Activated T-cell treated with anti-CD3 and anti-CD28 coated beads for 48 hours (primary cell): ENCODE results near the gene SMC5.
"Not testable (repeated sequence)": the region's sequence is repeated elsewhere in the genome, so short reads cannot be mapped to it uniquely, and the experiment has no call there.

ENCODE experiments used
- DNase-seq: peaks from one replicate; pipeline ENCODE4 v3.0.0-alpha.2; 2020; ENCODE audit warnings: low read depth

SMC5 gene

DNA sequence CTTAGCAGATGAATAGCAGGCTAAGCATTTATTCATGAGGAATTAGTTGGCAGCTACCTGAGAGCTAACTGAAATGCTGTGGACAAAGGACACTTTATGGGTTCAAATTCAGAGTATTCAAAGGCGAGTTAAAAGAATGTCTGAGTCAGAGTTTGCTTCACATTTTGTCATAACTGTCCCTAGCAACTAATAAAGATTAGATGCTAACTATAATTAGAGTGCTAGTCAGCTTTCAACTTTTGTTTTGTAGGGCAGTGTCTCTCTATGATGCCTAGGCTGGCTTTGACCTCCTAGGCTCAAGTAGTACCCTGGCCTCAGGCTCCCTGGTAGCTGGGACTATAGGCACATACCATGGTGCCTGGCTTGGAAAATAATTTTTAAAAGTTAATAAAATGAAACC is 4.6 kb downstream of the SMC5 start:
- no peak for DNase-seq

DNA sequence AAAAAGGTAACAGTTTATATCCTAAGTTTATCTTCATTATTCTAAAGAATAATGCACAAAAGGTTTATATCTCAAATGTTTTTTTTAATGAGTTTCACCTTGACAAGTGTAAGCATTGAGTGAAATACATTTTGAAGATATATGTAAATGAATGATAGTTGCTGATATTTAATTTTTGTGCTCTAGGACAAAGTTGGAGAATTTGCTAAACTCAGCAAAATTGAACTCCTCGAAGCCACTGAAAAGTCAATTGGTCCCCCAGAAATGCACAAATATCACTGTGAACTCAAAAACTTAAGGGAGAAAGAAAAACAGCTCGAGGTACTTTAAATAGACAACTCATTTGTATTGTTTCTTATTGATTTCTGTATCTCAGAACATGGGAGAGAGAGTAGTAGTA is 19.5 kb downstream of the SMC5 start:
- no peak for DNase-seq

DNA sequence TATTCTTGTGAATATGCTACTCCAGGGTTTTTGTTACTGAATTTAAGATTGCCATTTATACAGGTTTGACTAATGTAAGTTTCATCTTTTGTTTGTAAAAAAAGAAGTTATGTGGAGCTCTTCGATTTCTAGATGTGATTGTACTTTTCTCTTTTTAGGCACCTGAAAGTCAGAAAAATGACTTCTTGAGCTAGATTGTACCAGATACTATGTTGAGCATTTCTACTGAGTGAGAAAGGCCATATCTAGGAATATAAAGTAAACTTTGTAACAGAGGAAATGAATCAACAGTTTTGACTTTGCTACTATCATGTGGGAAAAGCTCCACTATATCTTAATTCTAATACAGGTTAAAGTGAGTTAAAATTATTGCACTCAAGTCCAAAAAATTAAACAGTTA is 25.1 kb downstream of the SMC5 start:
- no peak for DNase-seq

DNA sequence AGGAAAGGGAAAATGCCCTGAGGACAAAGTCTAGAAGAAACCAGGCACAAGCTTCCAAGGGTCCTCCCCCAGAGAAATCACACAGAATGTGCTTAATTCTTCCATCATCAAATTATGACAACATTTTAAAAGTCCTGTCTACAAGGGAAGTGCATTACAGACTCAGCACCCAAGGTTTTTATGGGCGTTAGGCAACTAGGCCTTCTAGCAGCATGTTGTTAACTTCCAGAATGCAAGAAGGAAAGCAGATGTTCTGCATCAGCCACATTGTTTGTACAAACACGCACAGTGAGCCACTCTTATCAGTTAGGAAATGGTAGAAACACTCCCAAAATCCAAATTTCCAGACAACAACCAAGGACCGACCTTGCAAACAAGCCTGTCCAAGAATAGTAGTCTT is 26.5 kb downstream of the SMC5 start:
- no peak for DNase-seq

DNA sequence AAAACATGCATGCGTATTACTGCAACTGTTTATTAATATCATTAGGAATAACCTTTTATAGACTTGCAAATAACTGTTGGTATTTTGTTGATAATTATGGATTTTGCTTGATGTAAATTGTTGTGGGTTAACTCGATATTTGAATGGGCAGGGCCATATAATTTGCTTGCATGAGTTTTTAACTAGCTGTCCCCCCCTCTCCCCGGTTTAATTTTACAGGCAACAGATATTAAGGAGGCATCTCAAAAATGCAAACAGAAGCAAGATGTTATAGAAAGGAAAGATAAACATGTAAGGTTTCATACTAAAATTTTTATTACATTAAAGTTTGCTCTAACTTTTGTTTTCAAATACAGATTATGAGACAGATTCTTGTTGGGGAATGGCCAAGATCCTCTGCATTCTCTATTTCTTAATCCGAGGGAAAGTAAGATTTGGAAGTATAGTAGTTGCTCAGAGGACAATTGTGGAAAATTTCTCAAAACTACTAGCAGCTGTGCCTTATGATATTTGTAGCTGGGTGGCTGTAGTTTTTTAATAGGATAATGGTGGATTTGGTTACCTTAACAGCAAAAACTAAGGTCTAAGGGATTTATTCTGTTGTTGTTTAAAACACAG is 27.3 kb downstream of the SMC5 start:
- DNase-seq: no peak

DNA sequence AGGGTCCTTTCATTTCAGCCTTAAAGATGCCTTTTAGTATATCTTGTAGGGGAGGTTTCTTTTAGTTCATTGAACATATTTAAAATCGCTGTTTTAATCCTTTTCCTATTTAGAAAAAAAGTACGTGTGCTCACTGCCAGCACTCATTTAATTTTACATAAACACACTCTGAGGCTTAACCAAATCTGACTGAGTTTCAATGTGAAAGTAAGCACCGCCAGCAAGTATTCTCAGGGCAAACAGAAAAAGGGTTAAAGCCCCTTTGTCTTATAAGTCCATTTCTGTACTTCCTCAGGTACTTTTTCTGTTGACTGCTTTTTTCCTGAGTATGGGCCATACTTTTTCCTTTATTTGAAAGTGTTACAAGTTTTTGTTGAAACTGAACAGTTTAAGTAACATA is 31.8 kb downstream of the SMC5 start:
- no peak for DNase-seq

DNA sequence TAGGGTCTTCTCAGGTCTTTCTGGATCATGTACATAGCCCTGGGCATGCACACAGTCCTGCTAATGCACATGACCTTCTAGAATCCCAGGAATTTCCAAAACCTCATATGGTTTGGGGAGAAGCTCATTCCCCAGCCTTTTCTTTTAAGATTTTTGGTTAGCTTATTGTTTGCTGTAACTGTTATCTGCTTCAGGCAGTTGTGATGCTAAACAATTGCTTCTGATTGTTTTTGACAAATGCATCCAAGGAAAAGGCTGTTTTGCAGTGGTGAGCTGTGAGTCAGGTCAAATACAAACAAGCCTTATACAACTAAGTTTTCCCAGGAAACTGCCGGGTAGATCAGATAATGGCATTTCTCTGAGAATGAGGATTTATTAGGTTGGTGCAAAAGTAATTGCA is 32.7 kb downstream of the SMC5 start:
- no peak for DNase-seq

DNA sequence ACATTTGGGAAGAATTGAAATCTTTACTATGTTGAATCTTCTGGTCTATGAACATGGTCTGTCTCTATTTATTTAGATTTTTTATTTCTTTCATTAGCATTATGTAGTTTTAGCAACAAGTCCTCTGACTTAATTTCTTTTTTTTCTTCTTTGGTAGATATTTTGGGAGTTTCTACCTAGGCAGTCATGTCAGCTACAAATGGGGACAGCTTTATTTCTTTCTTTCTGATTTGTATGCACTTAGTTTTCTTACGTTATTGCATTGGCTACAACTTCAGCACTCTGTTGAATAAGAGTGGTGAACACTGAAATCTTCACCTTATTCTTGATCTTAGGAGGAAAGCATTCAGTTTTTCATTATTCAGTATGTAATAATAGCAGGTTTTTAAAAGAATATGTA is 33.5 kb downstream of the SMC5 start:
- DNase-seq: no peak

DNA sequence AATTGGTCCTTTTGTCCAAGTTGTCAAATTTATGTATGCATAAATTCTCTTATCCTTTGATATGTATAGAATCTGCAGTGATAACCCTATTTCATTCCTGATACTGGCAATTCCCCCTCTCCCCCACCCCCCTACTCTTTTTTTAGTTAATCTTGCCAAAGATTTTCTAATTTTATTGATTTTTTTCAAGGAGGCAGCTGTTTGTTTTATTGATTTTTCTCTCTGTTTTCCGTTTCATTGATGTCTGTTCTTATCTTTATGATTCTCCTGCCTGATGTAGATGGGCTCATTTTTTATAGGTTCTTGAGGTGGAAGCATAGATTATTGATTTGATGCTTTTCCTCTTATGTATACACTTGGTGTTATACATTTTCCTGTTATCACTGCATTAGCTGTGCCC is 34.4 kb downstream of the SMC5 start:
- DNase-seq: no peak

DNA sequence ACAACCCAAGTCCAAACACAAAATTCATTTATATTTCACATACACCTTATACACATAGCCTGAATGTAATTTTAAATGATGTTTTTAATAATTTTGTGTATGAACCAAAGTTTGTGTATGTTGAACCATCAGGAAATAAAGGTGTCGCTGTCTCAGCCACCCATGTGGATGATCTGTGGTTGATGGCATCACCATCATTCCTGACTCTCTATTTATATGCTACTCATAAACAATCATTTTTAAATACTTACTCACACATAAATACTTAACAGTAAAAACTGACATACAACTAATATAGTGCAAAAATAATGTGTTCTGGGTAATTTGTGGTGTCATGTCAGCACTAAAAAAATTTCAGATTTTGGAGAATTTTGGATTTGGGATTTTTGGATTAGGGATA is 38.4 kb downstream of the SMC5 start:
- DNase-seq: no peak

DNA sequence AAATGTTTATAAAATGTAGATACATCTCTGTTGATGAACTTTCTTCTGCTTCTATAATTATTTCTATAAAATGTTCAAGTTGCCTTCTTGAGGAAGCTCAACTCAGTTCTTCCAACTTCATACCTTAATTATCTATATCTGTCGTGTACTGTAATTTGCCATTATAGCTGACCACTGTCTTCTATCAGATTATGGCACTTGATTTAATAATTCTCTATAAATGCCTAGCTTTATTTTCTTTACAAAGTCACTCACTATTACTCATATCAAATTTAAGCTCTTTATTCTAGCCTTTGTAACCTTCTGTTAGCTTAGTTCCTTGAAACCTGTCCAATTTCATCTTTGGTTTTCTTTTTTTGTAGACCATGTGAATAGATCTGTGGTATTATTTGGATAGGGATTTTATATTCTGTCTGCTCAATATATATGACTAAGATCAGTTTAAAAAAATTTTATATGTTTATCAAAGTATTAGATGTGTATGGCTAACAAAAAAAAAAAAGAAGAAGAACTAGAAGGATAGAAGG is 39.5 kb downstream of the SMC5 start:
- no peak for DNase-seq

DNA sequence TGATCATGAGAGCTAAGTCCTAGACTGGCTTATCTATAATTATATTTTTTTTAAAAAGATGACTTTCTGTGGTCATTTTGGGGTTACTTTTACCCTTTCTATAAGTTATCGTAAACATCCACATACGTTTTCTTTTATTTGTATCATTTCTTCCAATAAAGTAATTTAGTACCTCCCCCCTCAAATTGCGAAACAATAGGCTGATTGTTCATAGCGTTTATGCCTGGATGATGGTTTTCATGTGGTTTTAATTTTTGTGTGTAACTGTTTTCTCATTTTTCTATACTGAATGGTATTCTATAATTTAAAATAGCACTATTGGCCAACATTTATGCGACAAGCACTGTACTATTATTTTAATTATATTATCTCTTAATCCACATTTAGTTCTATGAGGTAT is 44.5 kb downstream of the SMC5 start:
- DNase-seq: no peak

DNA sequence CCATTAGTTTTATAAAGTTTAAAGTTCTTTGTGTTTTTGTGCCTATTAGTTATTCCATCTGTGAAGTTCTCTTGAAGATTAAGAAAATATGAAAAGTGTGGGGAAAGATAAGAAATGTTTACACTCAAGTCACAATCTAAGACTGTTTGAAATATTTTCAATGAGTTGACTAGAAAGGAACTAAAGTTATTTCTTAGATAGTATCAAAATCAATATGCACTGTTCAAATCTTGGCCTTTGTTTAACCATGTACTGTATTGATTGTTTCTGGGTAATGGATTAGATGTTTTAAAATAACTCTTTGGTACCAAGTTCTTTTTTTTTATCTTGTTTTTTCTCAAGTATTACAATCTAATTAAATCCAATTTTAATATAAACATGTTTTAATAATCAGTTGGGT is 46.0 kb downstream of the SMC5 start:
- no peak for DNase-seq

DNA sequence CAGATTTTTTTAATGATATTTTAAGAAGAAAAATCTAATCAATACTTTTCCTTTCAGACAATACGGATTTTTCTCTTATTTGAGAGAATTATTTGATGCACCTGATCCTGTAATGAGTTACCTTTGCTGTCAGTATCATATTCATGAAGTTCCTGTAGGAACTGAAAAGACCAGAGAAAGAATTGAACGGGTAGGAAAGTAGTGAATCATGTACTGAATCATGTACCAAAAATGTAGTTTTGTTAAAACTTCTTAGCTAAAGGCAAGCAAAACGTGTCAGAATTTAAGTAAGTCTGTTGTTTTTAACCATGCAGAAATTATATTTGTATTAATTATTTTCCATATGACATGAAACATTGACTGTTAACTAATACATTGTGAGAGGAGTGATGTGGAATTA is 56.6 kb downstream of the SMC5 start:
- DNase-seq: no peak

DNA sequence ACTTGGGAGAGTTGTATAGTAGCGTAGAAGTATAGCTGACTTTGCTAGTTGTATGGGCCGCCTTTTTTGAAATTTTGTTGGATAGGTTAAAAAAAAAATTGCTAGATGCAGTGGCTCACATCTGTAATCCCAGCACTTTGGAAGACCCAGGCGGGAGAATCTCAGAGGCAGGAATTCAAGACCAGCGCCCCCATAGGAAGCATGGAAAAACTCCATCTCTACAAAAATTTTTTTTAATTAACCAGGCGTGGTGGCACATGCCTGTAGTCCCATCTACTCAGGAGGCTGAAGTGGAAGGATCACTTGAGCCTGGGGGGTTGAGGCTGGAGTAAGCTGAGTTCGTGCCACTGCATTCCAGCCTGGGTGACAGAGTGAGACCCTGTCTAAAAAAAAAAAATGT is 59.2 kb downstream of the SMC5 start:
- no peak for DNase-seq

DNA sequence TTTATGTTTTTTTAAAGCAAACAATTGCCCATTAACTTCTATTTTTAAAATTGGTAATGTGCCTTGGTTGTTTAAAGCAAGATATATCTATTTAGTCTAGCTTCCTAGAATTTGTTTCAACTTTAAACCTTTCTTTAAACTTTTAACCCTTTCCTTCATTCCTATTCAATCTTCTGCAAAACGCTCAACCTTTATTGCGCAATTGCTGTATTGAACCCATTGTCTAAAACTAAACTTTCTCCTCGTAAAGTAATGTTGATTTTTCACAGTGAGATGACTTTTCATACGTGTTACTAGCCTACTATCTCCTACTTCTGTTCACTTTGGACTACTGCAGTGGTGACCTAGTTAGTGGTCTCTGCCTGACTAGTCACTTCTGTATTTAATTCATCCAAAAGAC is 63.3 kb downstream of the SMC5 start:
- no peak for DNase-seq

DNA sequence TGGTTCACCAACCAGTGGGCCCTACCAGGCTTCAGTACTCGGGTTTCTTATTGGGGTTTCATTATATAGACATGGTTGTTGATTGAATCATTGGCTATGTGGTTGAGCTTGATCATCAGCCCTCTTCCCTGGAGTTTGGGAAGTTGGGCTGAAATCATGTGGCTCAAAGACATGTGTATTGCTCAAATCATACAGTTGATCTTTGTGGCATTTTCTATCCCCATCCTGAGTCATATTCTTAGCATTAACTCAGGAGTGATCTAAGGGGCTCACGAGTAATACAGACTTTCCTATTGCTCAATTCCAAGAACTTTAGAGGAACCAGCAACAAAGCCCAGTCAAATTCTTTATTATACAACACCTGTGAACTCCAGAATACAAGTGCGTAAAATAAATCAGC is 66.2 kb downstream of the SMC5 start:
- DNase-seq: no peak

DNA sequence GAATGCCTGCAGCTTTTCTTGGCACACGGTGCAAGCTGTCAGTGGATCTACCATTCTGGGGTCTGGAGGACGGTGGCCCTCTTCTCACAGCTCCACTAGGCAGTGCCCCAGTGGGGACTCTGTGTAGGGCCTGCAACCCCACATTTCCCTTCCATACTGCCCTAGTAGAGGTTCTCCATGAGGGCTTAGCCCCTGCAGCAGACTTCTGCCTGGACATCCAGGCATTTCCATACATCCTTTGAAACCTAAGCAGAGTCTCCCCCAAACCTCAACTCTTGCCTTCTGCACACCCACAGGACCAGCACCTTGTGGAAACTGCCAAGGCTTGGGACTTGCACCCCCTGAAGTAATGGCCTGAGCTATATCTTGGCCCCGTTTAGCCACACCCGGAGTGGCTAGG is 69.8 kb downstream of the SMC5 start:
- DNase-seq: not testable (repeated sequence)

DNA sequence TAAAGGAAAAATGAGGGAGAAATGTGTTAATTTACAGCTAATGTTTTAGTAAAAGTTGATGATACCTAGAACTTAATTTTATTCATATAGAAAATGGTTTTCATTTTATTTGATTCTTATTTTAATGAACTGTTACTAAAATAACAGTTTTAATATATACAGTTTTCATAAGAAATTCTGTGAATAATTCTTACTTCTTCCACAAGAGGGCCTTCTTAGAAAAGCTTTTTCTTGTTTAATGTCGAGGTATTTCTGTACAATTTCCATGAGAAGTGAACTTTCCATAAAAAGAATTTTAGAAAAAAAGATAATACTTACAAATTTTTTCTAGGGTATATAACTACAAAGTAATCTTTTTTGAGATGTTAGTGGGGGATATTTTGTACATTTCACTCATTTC is 81.8 kb downstream of the SMC5 start:
- DNase-seq: no peak

DNA sequence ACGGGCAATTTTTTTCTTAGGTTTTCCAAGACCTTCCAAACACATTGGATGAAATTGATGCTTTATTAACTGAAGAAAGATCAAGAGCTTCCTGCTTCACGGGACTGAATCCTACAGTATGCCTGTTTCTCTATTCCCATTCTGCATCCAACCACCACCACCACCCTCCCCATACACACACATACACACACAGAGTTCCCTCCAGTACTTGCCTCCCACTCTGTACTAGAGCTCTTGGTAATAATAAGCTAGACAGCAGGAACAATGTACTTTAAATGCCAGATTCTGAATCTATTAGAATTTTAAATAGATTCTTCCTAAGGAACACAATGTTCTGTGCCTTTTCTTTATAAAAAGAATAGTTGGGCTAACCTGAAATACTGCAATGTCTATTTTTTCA is 88.3 kb downstream of the SMC5 start:
- no peak for DNase-seq

DNA sequence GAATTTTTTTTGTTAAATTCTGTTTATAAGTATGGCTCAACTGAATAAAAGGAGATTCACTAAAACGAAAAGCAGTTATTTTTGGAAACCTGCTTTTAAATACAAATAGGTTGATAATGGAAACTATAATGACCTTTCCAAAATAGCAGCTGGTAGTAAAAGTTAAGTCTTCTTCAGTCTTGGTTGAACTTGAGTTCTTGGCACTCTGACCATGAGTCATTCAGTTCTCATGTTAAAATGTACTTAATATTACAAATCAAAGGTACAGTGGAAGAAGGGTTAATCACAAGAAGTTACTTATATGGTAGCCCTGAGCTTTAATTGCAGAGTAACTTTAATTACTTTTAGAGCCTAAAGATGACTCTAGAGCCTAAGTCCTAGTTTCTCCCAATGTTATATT is 93.6 kb downstream of the SMC5 start:
- DNase-seq: no peak

DNA sequence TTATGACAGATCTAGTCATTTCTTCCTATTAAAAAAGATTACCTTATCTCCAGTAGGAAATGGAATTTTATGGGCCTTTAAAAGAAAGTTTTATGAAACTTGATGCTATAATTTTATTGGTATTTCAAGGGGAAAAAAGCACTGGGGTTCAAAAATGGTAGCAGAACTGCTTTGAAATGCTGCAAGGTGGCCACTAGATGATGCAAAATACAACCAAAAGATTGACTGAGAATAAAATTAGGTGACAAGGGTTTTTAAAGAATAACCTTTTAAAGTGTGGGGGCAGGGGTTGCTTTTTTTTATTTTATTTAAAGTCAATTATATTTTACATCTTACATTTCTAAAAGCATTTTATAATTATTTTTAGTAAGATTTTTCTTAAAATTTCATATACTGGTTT is 94.0 kb downstream of the SMC5 start:
- no peak for DNase-seq

DNA sequence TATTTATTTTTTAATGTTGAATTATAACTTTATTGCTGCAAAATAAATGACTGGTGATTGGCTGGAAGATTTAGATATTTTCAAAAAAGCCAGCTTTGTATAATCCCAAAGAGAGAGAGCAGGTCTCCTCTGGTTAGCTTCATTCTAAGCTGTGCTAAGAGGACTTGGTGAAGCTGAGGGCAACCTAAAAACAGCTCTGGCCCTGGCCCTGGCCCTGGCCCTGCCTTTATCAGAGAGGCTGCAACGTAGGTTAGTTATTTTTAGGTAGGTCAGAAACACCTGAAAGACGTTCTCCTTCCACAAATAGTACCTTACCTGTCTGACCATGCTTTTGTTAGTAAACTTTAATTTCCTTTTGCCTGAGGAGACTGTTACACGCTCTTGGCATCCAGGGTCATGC is 97.0 kb downstream of the SMC5 start:
- no peak for DNase-seq

DNA sequence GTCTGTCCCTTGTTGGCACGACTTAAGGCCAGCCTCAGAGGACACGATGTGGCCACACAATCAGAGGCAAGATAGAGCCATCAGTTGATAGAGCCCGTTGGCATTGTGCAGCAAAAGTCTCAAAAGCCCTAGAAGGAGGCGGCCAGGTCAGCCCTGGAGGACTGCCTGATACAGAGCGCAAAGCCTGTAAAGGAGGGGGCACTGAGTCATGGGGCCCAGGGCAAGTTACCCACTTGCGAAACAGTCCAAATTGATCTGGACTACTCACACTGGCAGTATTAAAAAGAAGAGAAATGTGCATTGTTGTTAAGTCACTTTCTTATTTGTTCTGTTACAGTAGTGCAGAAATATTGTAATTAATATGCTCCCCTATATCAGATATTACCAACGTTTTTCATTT is 104.2 kb downstream of the SMC5 start:
- DNase-seq: no peak

DNA sequence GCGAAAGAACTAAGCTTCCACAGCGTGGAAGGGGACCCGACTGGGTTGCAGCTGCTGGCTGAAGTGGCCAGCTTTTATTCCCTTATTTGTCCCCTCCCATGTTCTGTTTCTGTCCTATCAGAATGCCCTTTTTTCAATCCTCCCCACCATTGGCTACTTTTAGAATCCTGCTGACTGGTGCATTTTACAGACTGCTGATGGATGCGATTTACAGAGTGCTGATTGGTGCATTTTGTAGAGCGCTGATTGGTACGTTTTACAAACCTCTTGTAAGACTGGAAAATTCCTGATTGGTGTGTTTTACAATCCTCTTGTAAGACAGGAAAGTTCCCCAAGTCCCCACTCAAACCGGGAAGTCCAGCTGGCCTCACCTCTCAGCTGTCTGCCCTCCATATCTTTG is 105.0 kb downstream of the SMC5 start:
- DNase-seq: no peak
